ENCODE measurements around the gene SHROOM4. TPM values are rescaled to one million over a fixed set of nuclear protein-coding genes. Genes with fewer than 3 reads are reported as not detected.

The SHROOM4 gene
- total RNA-seq, 4 donors from 2014 or later, result 2.3 to 7.1 (median 3.2) TPM

DNA sequence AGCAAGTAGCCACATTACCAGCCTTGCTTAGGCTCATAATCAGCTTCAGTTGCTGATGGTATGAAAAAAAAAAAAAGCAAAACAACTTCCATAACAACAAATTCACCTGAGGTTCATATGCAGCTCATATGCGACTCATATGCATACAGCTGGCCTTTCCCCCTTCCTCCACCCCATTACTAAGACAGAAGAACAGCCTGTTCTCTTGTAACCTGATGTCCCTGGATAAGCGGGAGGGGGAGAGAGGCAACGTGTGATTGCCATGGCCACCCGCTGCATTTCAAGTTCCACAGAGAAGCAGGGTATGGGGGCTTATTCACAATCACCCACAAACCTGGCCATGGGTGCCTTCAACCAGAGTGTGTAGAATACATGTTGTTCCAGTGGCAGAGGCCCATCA lies 248.3 kb downstream of the SHROOM4 start:
- Histone ChIP-seq H3K27me3 (no peaks in the 10 kb centered on the region), H3K9me3 (no peaks in the 10 kb centered on the region), H3K4me1 (no peaks in the 10 kb centered on the region), H3K36me3 (no peaks in the 10 kb centered on the region), H3K27ac (no peak overlapping the region), H3K4me3 (no peak overlapping the region)
- DNase-seq, result no peak
- TF ChIP-seq POLR2AphosphoS5 (IDR thresholded peaks at IDR 0.05) (no peak), POLR2A (IDR thresholded peaks at IDR 0.05) (no peak)
- intact Hi-C loops (cut with DNase I; ENCODE audit: low total_unique reads), result no loop called here
- in situ Hi-C loops (cut with MboI; ENCODE audit: low pct_ligation_motif_present in 1 of 4, low pct_unique_long_range_greater_than_20kb in 1 of 4, low sequenced_read_pairs in 3 of 4), result no loop called here
- 63 to 100% methylated on average over 1 to 4 of the region's 4 CpGs for WGBS, 2 donors (ENCODE audit: low coverage in 1 of 2)

Small RNA genes lying within 50 kb of the gene (small RNA-seq; reads per million reads assigned to genes)
- 0 reads per million in 4 donors for gene RNU6-935P

Other genes with a start within 250 kb of the SHROOM4 start
- gene BMP15, start 96.5 kb upstream of the SHROOM4 start, total RNA-seq, result not detected